SU-DHL-6 (cell line): ENCODE results near the gene ACVR1B.

Experiments
- H2AFZ ChIP-seq: fragments of 200-600 bp; sonication (generic); 2 replicates; pipeline ENCODE4 v1.6.1; 2014; ENCODE audit warnings: low read depth, mild to moderate bottlenecking, moderate library complexity, mixed read lengths, antibody characterized with exemption, low read length; ENCODE audit not compliant: severe bottlenecking
- H3F3A ChIP-seq: fragments of 200-600 bp; shearing (Covaris generic); 2 replicates; pipeline ENCODE4 v1.6.0; 2016; ENCODE audit warnings: antibody characterized with exemption, mild to moderate bottlenecking; ENCODE audit not compliant: insufficient read depth
- H3K27ac ChIP-seq: fragments of 200-600 bp; sonication (generic); 2 replicates; pipeline ENCODE4 v1.5.1; 2016; ENCODE audit warnings: low read depth, mild to moderate bottlenecking, low read length, moderate library complexity, mixed read lengths
- H3K27me3 ChIP-seq: fragments of 200-600 bp; sonication (generic), shearing (Covaris generic); 2 replicates; pipeline ENCODE4 v1.6.0; 2014; ENCODE audit warnings: mild to moderate bottlenecking, low read length
- H3K36me3 ChIP-seq: fragments of 200-600 bp; sonication (generic); 2 replicates; pipeline ENCODE4 v1.6.1; 2014; ENCODE audit warnings: mild to moderate bottlenecking, low read length, mixed read lengths
- H3K4me2 ChIP-seq: fragments of 300-600, 200-600 bp; shearing (Covaris generic), sonication (generic); 2 replicates; pipeline ENCODE4 v1.6.0; 2014; ENCODE audit warnings: low read length, low read depth, mild to moderate bottlenecking; ENCODE audit not compliant: poor library complexity, severe bottlenecking
- H3K4me3 ChIP-seq: fragments of 200-600 bp; sonication (generic); 2 replicates; pipeline ENCODE4 v1.5.1; 2014; ENCODE audit warnings: antibody characterized with exemption, low read length, mild to moderate bottlenecking, mixed read lengths; ENCODE audit not compliant: insufficient read depth, poor library complexity, severe bottlenecking
- H3K79me2 ChIP-seq: fragments of 200-600 bp; sonication (generic); 2 replicates; pipeline ENCODE4 v1.6.1; 2014; ENCODE audit warnings: mild to moderate bottlenecking, low read length, moderate library complexity; ENCODE audit not compliant: insufficient read depth
- H3K9ac ChIP-seq: fragments of 200-600 bp; sonication (generic); 2 replicates; pipeline ENCODE4 v1.7.0; 2014; ENCODE audit warnings: mild to moderate bottlenecking, low read length
- H3K9me2 ChIP-seq: fragments of 200-600 bp; sonication (generic); replicated peaks from 2 replicates; pipeline ENCODE4 v1.6.1; 2014; ENCODE audit warnings: low read length; ENCODE audit not compliant: insufficient read depth
- H3K9me3 ChIP-seq: fragments of 200-600 bp; sonication (generic); 2 replicates; pipeline ENCODE4 v1.6.1; 2014; ENCODE audit warnings: low read length, mixed read lengths; ENCODE audit not compliant: insufficient read depth
- H4K20me1 ChIP-seq: fragments of 200-600 bp; sonication (generic); 2 replicates; pipeline ENCODE4 v1.6.1; 2014; ENCODE audit warnings: low read depth, mild to moderate bottlenecking, antibody characterized with exemption, low read length, moderate library complexity, mixed read lengths
- CTCF ChIP-seq: fragments of 200-600 bp; sonication (generic); IDR thresholded peaks from one replicate; pipeline ENCODE4 v1.5.1; 2017; ENCODE audit warnings: antibody characterized with exemption, mild to moderate bottlenecking, low read length, moderate library complexity; ENCODE audit not compliant: insufficient read depth, poor library complexity, severe bottlenecking
- EZH2phosphoT487 ChIP-seq: fragments of 200-600 bp; sonication (generic), shearing (Covaris generic); conservative IDR thresholded peaks from 2 replicates; pipeline ENCODE4 v1.6.1; 2018; ENCODE audit warnings: mild to moderate bottlenecking, antibody characterized with exemption, low read length, moderate library complexity, mixed read lengths

Gene ACVR1B

GRCh38 chr12:51942056-51942455 is 9.4 kb upstream of the ACVR1B start:
- H2AFZ ChIP-seq = no peak overlapping the region
- H3K4me2 ChIP-seq = no peak overlapping the region
- TF ChIP-seq EZH2phosphoT487 (no peak), CTCF (no peak)
- H4K20me1 ChIP-seq = no peaks in the 10 kb centered on the region
- H3F3A ChIP-seq = no peaks in the 10 kb centered on the region
- 0 out of 2 replicates have a peak, but pooled peaks cover 4% of the 10 kb centered on the region for H3K27me3 ChIP-seq
- H3K79me2 ChIP-seq = no peaks in the 10 kb centered on the region
- H3K4me3 ChIP-seq = no peak overlapping the region
- no peak overlapping the region for H3K9ac ChIP-seq
- peaks cover 9% of the 10 kb centered on the region; the same call in 1 of the 2 replicates for H3K9me3 ChIP-seq
- no peaks in the 10 kb centered on the region for H3K9me2 ChIP-seq
- H3K36me3 ChIP-seq = no peaks in the 10 kb centered on the region
- no peak overlapping the region for H3K27ac ChIP-seq

- Histone ChIP-seq H4K20me1 (no peaks in the 10 kb centered on the region), H3K27me3 (0 out of 2 replicates have a peak, but pooled peaks cover 4% of the 10 kb centered on the region), H2AFZ (no peak overlapping the region), H3F3A (no peaks in the 10 kb centered on the region), H3K4me3 (no peak overlapping the region), H3K9me2 (no peaks in the 10 kb centered on the region), H3K79me2 (no peaks in the 10 kb centered on the region), H3K36me3 (no peaks in the 10 kb centered on the region), H3K9ac (no peak overlapping the region), H3K9me3 (peaks cover 9% of the 10 kb centered on the region; the same call in 1 of the 2 replicates), H3K27ac (no peak overlapping the region), H3K4me2 (no peak overlapping the region)
- TF ChIP-seq CTCF (no peak), EZH2phosphoT487 (no peak)
Measured at GRCh38 chr12:51942501-51943000, 8.9 kb upstream of the ACVR1B start.

GRCh38 chr12:51943346-51943745 is 8.2 kb upstream of the ACVR1B start:
- Histone ChIP-seq H3K4me3 (no peak overlapping the region), H2AFZ (no peak overlapping the region), H3K79me2 (no peaks in the 10 kb centered on the region), H3K27me3 (0 out of 2 replicates have a peak, but pooled peaks cover 4% of the 10 kb centered on the region), H3K9me2 (no peaks in the 10 kb centered on the region), H3K9me3 (peaks cover 9% of the 10 kb centered on the region; the same call in 1 of the 2 replicates), H3K27ac (no peak overlapping the region), H3F3A (no peaks in the 10 kb centered on the region), H3K36me3 (no peaks in the 10 kb centered on the region), H4K20me1 (no peaks in the 10 kb centered on the region), H3K9ac (no peak overlapping the region), H3K4me2 (no peak overlapping the region)
- no peak for TF ChIP-seq CTCF
- no peak for TF ChIP-seq EZH2phosphoT487
